ENCODE data around the gene AMBN. TPM values are rescaled to one million over a fixed set of nuclear protein-coding genes. Genes with fewer than 3 reads are reported as not detected.

Gene AMBN
- total and polyA plus RNA-seq, 12 donors, result not detected

- TF ChIP-seq POLR2A (IDR thresholded peaks at IDR 0.05) (no peak), CTCF (IDR thresholded peaks at IDR 0.05) (no peak)
- H3K27me3 ChIP-seq, result no peaks in the 10 kb centered on the region
- H3K9me3 ChIP-seq (replicated peaks in 1 of 3), result no peaks in the 10 kb centered on the region
- H3K4me1 ChIP-seq (replicated peaks in 1 of 2), result no peaks in the 10 kb centered on the region
- no peak overlapping the region for H3K4me3 ChIP-seq
- WGBS, 4 donors, result 67 to 79% (median 71%) methylated on average over 1 of the region's 1 CpG
- H3K27ac ChIP-seq, result no peak overlapping the region
- DNase-seq, result no peak
- H3K36me3 ChIP-seq (replicated peaks in 1 of 2), result no peaks in the 10 kb centered on the region
- intact Hi-C loops (cut with DNase I), result no loop called here
These were observed 35.6 kb downstream of the AMBN start for GRCh38 chr4:70627620-70628019.

- Histone ChIP-seq H3K27ac (no peak within 1 kb of the TSS), H3K9me3 (replicated peaks in 1 of 3) (no peaks in the 10 kb centered on the region), H3K4me1 (replicated peaks in 1 of 2) (no peaks in the 10 kb centered on the region), H3K4me3 (no peak within 1 kb of the TSS), H3K36me3 (replicated peaks in 1 of 2) (no peaks in the 10 kb centered on the region), H3K27me3 (no peaks in the 10 kb centered on the region)
- WGBS, 4 donors, result 79 to 88% (median 84%) methylated on average over 2 of the region's 2 CpGs
- intact Hi-C loops (cut with DNase I), result no loop called here
- DNase-seq, result no peak
- TF ChIP-seq POLR2A (IDR thresholded peaks at IDR 0.05) (no peak), CTCF (IDR thresholded peaks at IDR 0.05) (no peak)
These were observed 36.4 kb downstream of the AMBN start, which contains the start of gene ENAM for GRCh38 chr4:70628444-70628843. Gene ENAM (plus strand): TSS chr4:70628744. CDS start chr4:70629501, 757 bp downstream.

GRCh38 chr4:70629469-70630090 lies 37.5 kb downstream of the AMBN start:
- Histone ChIP-seq H3K4me3 (no peak overlapping the region), H3K36me3 (replicated peaks in 1 of 2) (no peaks in the 10 kb centered on the region), H3K4me1 (replicated peaks in 1 of 2) (no peaks in the 10 kb centered on the region), H3K9me3 (replicated peaks in 1 of 3) (no peaks in the 10 kb centered on the region), H3K27me3 (no peaks in the 10 kb centered on the region), H3K27ac (no peak overlapping the region)
- intact Hi-C loops (cut with DNase I), result no loop called here
- TF ChIP-seq CTCF (IDR thresholded peaks at IDR 0.05) (no peak), POLR2A (IDR thresholded peaks at IDR 0.05) (no peak)
- DNase-seq, result no peak
- 87 to 91% (median 89%) methylated on average over 1 of the region's 1 CpG for WGBS, 4 donors

GRCh38 chr4:70630162-70630561 lies 38.1 kb downstream of the AMBN start:
- TF ChIP-seq POLR2A (IDR thresholded peaks at IDR 0.05), result no peak
- no peak for TF ChIP-seq CTCF (IDR thresholded peaks at IDR 0.05)
- Histone ChIP-seq H3K4me3 (no peak overlapping the region), H3K4me1 (replicated peaks in 1 of 2) (no peaks in the 10 kb centered on the region), H3K36me3 (replicated peaks in 1 of 2) (no peaks in the 10 kb centered on the region), H3K9me3 (replicated peaks in 1 of 3) (no peaks in the 10 kb centered on the region), H3K27ac (no peak overlapping the region), H3K27me3 (no peaks in the 10 kb centered on the region)
- intact Hi-C loops (cut with DNase I), result no loop called here
- WGBS, 4 donors, result 68 to 81% (median 76%) methylated on average over 3 of the region's 3 CpGs
- no peak for DNase-seq

Data from adrenal gland (tissue), 12 donors.